Activated T-cell treated with anti-CD3 and anti-CD28 coated beads for 1 hour (primary cell): Measurements from ENCODE around the gene PLXNB1.

Source experiments
- DNase-seq: peaks from one replicate; pipeline ENCODE4 v3.0.0-alpha.2; 2020; ENCODE audit warnings: low read depth

PLXNB1 gene

GRCh38 chr3:48417529-48418108 lies 12.3 kb downstream of the PLXNB1 start:
- no peak for DNase-seq

GRCh38 chr3:48416546-48416945 lies 13.3 kb downstream of the PLXNB1 start:
- DNase-seq: no peak

DNA sequence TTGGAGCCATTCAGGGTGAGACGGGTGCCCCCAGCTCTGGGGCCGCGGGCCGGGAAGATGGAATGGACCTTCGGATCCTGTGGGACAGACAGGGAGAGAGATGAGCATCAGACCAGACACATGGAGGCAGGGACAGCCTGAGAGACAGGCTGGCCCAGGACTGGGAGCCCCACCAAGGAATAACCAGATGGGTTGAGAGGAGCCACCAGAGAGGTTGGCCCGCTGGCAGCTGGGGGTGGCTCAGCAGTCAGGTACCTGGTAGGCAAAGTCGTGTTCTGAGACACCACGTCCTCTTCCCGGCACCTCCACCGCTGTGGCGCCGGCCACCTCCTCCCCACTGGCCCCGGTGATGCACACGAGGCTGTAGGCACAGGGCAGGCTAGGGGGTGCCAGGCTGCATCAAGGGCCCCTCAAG lies 13.8 kb downstream of the PLXNB1 start:
- DNase-seq: no peak

- DNase-seq: no peak
Observed at GRCh38 chr3:48415251-48415953, 14.5 kb downstream of the PLXNB1 start.

- DNase-seq: no peak
Observed at GRCh38 chr3:48414376-48415250, 15.3 kb downstream of the PLXNB1 start.

DNA sequence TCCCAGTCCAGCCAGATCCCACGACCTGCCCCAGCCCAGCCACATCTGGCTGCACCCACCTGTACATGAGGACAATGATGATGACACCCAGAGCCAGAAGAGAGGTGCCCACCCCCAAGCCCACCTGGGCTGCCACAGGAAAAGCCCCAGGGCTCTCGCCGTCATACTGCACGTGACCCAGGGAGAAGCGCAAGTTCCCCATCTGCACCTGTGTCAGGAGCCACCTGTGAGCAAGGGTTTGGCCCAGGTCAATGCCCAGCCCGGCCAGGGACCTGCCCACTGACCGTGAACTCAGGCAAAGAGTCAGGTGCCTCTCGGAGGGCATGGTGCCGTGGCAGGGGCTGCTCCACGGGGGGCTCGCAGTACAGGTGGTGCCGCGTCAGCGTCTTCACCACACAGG lies 16.3 kb downstream of the PLXNB1 start:
- no peak for DNase-seq

- no peak for DNase-seq
Observed at GRCh38 chr3:48413086-48413485, 16.8 kb downstream of the PLXNB1 start.

DNA sequence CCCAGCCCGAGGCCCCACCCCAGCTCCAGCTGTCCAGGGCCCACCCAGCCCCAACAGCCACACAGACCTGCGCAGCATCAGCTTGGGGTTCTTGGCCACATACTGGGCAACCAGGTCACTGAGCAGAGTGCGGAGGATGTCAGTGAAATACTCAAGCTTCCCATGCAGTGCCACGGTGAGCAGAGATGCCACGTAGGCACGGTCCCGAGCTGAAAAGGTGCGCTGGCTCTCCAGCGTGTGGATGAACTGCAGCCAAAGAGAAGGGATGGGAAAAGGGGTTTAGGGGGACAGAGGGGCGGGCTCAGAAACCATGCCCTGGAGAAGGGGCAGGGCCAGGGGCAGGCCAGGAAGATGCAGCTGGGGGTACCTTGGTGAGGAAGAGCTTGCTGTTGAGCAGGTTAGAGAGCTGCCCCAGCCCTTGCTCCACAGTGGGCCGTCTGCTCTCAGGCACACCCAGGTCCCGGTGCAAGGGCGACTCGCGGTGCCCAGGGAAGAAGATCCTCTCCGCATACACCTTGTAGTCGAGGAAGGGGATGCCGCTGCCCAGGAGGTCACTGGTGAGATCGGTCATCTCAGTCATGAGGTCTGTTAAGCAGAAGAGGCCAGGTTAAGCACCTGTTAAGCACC lies 17.4 kb downstream of the PLXNB1 start:
- DNase-seq: no peak

GRCh38 chr3:48411606-48412374 lies 18.1 kb downstream of the PLXNB1 start:
- DNase-seq: no peak

GRCh38 chr3:48411041-48411588 lies 18.8 kb downstream of the PLXNB1 start:
- DNase-seq: no peak

GRCh38 chr3:48410205-48411040 lies 19.5 kb downstream of the PLXNB1 start:
- DNase-seq: no peak

GRCh38 chr3:48409291-48410201 lies 20.3 kb downstream of the PLXNB1 start:
- DNase-seq: no peak

DNA sequence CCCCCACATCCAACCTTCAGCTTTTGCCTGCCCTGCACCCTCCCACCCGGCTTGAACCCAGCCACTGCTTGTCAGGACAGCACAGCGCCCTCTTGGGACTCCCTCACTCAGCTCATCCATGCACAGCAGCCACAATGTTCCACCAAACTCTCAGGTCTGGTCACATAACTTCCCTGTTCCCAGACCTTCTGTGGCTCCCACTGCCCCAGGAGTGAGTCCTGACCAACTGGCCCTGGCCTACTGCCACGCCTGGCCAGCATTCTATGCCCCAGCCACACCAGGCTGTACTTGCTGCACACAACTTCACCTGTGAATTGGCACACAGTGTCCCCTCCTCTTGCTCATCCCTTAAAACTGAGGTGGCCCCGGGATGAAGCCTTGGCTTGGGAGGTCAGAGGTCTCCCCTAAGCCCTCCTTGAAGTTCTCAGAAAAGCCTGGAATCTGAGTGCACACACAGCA lies 21.0 kb downstream of the PLXNB1 start:
- no peak for DNase-seq

- no peak for DNase-seq
Observed at GRCh38 chr3:48407542-48408099, 22.3 kb downstream of the PLXNB1 start.

GRCh38 chr3:48406443-48407431 lies 23.1 kb downstream of the PLXNB1 start:
- no peak for DNase-seq

DNA sequence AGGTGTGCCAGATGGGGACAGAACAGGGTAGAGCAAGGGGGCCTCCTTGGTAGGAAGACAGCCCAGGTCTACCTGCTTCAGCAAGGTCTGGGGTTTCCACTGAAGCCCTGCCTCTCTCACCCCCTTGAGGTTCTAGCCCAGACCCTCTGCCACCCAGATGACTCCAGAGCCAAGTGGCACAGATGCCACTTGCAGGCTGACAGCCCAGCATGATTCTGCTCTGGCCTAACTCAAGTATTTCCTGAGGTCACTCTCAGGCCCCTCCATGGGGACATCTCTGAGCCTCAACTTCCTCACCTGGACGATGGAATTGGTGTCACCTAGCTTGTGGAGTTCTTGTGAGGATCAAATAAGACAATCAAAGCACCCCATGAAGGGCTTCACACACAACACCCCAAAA lies 23.9 kb downstream of the PLXNB1 start:
- DNase-seq: no peak

DNA sequence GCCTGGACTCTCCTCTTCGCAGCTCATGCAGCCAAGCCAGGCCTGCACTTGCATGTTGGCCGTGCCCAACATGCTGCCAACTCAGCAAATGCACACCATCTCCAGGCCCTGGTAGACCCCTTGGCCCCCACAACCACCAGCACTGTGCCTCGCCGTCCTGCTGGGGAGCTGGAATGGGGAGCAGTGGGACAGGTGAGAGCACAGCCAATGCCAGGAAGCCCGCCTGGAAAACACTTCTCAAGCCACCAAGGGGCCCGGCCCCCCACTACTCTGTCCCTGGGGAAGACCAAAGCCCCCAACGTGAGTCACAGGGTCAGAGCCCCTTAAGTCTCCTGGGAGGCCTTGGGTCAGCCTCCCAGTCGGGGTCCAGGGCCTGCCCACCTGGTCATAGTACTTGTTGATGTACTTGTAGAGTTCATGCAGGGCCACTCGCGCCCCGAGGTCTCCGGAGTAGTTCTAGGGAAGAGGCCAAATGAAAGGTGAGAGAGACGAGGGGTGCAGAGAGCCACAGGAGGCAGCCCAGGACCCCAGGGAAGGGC lies 24.5 kb downstream of the PLXNB1 start:
- DNase-seq: no peak
